MCF 10A (cell line): ENCODE data around the gene MARCHF11. TPM values are rescaled to one million over a fixed set of nuclear protein-coding genes. Genes with fewer than 3 reads are reported as not detected.

Experiments used
- BruUV-seq: library from RNA; stranded (reverse); fragments of 400-500 nt; replicated peaks from 2 replicates; lab custom pipeline; 2021; lab: Mats Ljungman, UMichigan
- CTCF ChIA-PET: fragments of 300-600 bp; sonication (Branson Sonifier 250); formaldehyde crosslinking; extraction: SDS; loops from one replicate; lab custom pipeline; 2021; ENCODE audit warnings: antibody characterized with exemption, inconsistent platforms; lab: Yijun Ruan, JAX
- POLR2A ChIA-PET: fragments of 300-600, 350-650 bp; sonication (Branson Sonifier 250); formaldehyde crosslinking; extraction: SDS; loops from one replicate; lab custom pipeline; 2020; ENCODE audit warnings: antibody characterized with exemption, inconsistent platforms; lab: Yijun Ruan, JAX
- DNase-seq: peaks from one replicate; pipeline ENCODE4 v3.0.0-alpha.2; 2018; ENCODE audit not compliant: unreplicated experiment
- H3K27ac Mint-ChIP-seq: one replicate; pipeline ENCODE4 v1.8.0; 2022; ENCODE audit warnings: mild to moderate bottlenecking, low read depth, mixed read lengths; ENCODE audit not compliant: unreplicated experiment
- H3K27me3 Mint-ChIP-seq: one replicate; pipeline ENCODE4 v1.8.0; 2022; ENCODE audit warnings: mixed read lengths; ENCODE audit not compliant: insufficient read depth, unreplicated experiment
- H3K36me3 Mint-ChIP-seq: one replicate; pipeline ENCODE4 v1.8.0; 2022; ENCODE audit warnings: mild to moderate bottlenecking, moderate library complexity, mixed read lengths; ENCODE audit not compliant: insufficient read depth, unreplicated experiment
- H3K4me1 Mint-ChIP-seq: one replicate; pipeline ENCODE4 v1.8.0; 2022; ENCODE audit warnings: mixed read lengths; ENCODE audit not compliant: insufficient read depth, unreplicated experiment
- H3K4me3 Mint-ChIP-seq: one replicate; pipeline ENCODE4 v1.8.0; 2022; ENCODE audit warnings: mild to moderate bottlenecking, moderate library complexity, mixed read lengths; ENCODE audit not compliant: unreplicated experiment
- H3K9me3 Mint-ChIP-seq: one replicate; pipeline ENCODE4 v1.8.0; 2022; ENCODE audit warnings: mixed read lengths; ENCODE audit not compliant: unreplicated experiment
- intact Hi-C: fragments of 100-400 bp; cut with micrococcal nuclease; formaldehyde crosslinking; loops from 2 replicates; pipeline ENCODE4 v1.14.1; 2022
- total RNA-seq: library from RNA; stranded (reverse); gene quantifications from 2 replicates; pipeline ENCODE4 v1.2.3, GENCODE V29; 2022
- TF ChIP-seq, protein P1 (sequence below): fragments of 200-600 bp; IDR thresholded peaks from one replicate; pipeline ENCODE4 v1.8.0; 2022; ENCODE audit warnings: antibody characterized with exemption, mild to moderate bottlenecking; ENCODE audit not compliant: unreplicated experiment

Gene MARCHF11
- total RNA-seq, 1 experiment from 2014 or later, result not detected

DNA sequence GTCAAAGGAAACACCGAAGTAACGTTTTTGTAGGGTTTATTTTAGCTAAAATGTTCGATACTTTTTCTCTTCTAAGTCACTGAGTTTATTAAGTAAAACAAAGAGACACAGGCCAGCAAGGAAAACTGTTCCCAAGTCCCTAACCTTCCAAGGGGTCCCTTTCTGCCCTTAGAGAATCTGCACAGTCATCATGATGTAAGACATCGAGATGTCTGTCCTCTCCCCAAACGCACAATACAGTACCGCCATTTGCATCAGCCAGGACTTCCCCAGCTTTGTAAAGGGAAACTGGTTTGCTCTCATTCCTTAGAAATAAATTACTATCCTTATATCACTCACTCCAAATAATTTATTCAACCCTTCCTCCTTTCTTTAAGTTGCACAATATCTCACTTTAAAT is 89.3 kb downstream of the MARCHF11 start:
- ChIA-PET POLR2A (no interaction called here), CTCF (interaction anchor here (0.6 kb wide), 1 partner anchor 509 kb away, joined by 3 read pairs; no protein-coding TSS in a partner anchor)
- intact Hi-C loops, result no loop called here
- peaks cover 36% of the 10 kb centered on the region for H3K27me3 Mint-ChIP-seq
- H3K36me3 Mint-ChIP-seq, result no peaks in the 10 kb centered on the region
- H3K27ac Mint-ChIP-seq, result no peak overlapping the region
- H3K4me1 Mint-ChIP-seq, result peaks cover 3% of the 10 kb centered on the region
- H3K4me3 Mint-ChIP-seq, result no peak overlapping the region
- DNase-seq, result no peak
- TF ChIP-seq, protein P1, sequence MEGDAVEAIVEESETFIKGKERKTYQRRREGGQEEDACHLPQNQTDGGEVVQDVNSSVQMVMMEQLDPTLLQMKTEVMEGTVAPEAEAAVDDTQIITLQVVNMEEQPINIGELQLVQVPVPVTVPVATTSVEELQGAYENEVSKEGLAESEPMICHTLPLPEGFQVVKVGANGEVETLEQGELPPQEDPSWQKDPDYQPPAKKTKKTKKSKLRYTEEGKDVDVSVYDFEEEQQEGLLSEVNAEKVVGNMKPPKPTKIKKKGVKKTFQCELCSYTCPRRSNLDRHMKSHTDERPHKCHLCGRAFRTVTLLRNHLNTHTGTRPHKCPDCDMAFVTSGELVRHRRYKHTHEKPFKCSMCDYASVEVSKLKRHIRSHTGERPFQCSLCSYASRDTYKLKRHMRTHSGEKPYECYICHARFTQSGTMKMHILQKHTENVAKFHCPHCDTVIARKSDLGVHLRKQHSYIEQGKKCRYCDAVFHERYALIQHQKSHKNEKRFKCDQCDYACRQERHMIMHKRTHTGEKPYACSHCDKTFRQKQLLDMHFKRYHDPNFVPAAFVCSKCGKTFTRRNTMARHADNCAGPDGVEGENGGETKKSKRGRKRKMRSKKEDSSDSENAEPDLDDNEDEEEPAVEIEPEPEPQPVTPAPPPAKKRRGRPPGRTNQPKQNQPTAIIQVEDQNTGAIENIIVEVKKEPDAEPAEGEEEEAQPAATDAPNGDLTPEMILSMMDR, result no peak
- no TSS peak for BruUV-seq
- no peaks in the 10 kb centered on the region for H3K9me3 Mint-ChIP-seq

DNA sequence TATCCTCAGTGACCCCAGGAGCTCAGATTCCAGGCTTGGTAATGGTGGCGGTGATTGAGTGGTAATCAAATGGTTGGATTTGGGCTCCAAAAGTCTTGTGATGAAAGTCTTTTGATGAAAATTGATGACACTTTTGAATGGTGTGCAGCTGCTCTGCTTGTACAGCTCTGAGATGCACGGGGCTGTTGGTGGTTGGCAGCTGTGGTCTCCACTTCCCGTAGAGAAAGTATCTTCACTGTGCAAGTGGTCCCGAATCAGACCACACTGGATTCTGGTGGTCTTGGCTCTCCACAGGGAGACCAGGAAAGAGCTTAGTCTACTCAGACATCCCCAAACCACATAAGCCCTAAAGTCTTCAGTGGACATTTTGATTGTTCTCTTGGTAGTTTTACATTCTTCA is 96.6 kb downstream of the MARCHF11 start:
- intact Hi-C loops, result no loop called here
- H3K36me3 Mint-ChIP-seq, result no peaks in the 10 kb centered on the region
- H3K4me1 Mint-ChIP-seq, result peaks cover 6% of the 10 kb centered on the region
- CTCF ChIA-PET, result interaction anchor here (0.5 to 0.6 kb wide), 2 partner anchors 10 to 402 kb away, joined by 3 to 4 read pairs; no protein-coding TSS in a partner anchor
- H3K27me3 Mint-ChIP-seq, result peaks cover 35% of the 10 kb centered on the region
- H3K4me3 Mint-ChIP-seq, result no peak overlapping the region
- H3K27ac Mint-ChIP-seq, result no peak overlapping the region
- no peak for DNase-seq
- peaks cover 18% of the 10 kb centered on the region for H3K9me3 Mint-ChIP-seq
- TF ChIP-seq, protein P1, result no peak
- POLR2A ChIA-PET, result no interaction called here
- no TSS peak for BruUV-seq

DNA sequence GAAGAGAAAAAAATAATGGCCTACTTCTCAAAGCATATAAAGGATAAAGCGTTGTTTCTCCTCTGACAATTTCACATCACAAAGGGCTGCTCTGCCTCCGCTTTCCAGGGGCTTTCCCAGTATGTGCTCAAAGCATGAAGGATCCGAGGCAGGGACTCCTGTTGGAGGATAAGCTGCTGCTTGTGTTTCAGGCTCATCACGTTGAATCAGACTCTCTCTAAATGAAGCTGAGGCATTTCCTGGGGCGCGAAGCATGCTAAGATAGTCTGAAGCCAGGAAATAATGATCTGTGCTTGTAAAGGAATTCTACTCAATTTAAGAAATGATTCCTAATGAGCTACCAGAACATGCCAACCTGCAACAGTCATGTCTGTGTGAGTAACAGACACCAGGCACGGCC is 97.5 kb downstream of the MARCHF11 start:
- BruUV-seq, result no TSS peak
- DNase-seq, result no peak
- peaks cover 6% of the 10 kb centered on the region for H3K4me1 Mint-ChIP-seq
- ChIA-PET POLR2A (no interaction called here), CTCF (no interaction called here)
- H3K36me3 Mint-ChIP-seq, result no peaks in the 10 kb centered on the region
- H3K4me3 Mint-ChIP-seq, result no peak overlapping the region
- intact Hi-C loops, result no loop called here
- TF ChIP-seq, protein P1, result no peak
- H3K27me3 Mint-ChIP-seq, result peaks cover 26% of the 10 kb centered on the region
- no peak overlapping the region for H3K27ac Mint-ChIP-seq
- H3K9me3 Mint-ChIP-seq, result peaks cover 18% of the 10 kb centered on the region

DNA sequence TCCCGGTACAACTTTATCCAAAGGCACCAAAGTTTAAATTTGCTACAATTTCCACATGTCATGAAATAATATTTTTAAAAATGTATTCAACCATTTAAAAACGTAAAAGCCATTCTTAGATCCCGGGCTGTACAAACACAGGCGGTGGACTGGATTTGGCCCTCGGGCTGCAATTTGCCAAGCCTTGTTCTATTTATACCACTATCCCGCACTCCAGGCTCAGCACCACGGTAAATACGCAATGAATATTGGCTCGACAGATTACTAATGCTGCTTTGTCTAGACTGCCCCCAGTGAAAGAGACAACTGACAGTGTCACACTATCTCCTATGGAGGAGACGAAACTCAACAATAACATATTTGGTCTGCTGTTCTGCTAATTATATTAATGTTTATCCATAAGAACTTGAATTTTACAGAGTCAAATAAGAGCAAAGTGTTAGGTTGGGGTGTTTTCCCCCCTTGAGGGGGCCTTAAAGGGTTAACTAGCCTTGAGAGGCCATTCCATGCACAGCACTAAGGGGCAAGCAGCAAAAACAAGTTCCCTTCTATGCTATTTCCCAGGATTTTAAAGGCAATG is 98.1 kb downstream of the MARCHF11 start:
- Mint-ChIP-seq H3K36me3 (no peaks in the 10 kb centered on the region), H3K4me3 (no peak overlapping the region), H3K4me1 (peaks cover 6% of the 10 kb centered on the region), H3K27me3 (peaks cover 21% of the 10 kb centered on the region), H3K9me3 (peaks cover 18% of the 10 kb centered on the region), H3K27ac (no peak overlapping the region)
- CTCF ChIA-PET, result no interaction called here
- DNase-seq, result no peak
- POLR2A ChIA-PET, result no interaction called here
- intact Hi-C loops, result no loop called here
- no TSS peak for BruUV-seq
- TF ChIP-seq, protein P1, result no peak
